Hepatocyte (in vitro differentiated cells): ENCODE measurements around the gene ANKRD40.

Experiments
- CTCF ChIP-seq: fragments of 200-600 bp; sonication (generic); IDR thresholded peaks from 2 replicates; pipeline ENCODE4 v1.5.1; 2016; ENCODE audit warnings: antibody characterized with exemption, mild to moderate bottlenecking; ENCODE audit not compliant: poor library complexity
- EZH2 ChIP-seq: fragments of 200-600 bp; sonication (generic); IDR thresholded peaks from 2 replicates; pipeline ENCODE4 v1.6.1; 2016; ENCODE audit warnings: antibody characterized with exemption, mild to moderate bottlenecking, borderline replicate concordance
- EZH2phosphoT487 ChIP-seq: fragments of 200-600 bp; sonication (generic); IDR thresholded peaks from one replicate; pipeline ENCODE4 v1.6.1; 2018; ENCODE audit warnings: antibody characterized with exemption, mild to moderate bottlenecking, low read depth, moderate library complexity; ENCODE audit not compliant: unreplicated experiment, severe bottlenecking

- no peak for TF ChIP-seq CTCF
- no peak for TF ChIP-seq EZH2phosphoT487
- no peak for TF ChIP-seq EZH2
These were observed 18.5 kb downstream of the ANKRD40 start for GRCh38 chr17:50689251-50689650.
